HG03097 (cell line): ENCODE results near the gene TULP4.

Source experiments
- ATAC-seq: cut with Tn5 transposase; IDR thresholded peaks from one replicate; pipeline ENCODE4 v1.9.1; 2021; ENCODE audit not compliant: unreplicated experiment, low FRiP score

The TULP4 gene

DNA sequence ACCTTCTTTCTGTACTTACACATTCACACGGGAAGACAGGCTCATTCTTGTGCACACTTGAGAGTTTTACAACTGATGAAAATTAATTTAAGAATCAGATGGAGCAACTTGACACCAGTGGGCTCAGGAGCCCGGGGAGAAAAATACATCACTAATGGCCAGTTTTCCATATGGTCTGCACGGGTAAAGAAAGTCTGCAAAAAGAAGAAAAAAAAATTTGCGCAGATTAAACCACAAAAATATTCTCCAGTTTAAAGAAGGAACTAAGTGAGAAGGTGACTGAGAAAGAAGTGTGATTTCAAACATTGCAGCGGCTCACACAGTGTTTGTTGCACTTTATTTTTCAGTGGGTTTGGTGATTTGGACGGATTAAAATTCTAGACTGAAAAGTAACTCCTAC, at the start of gene TULP4:
Gene TULP4 (plus strand): TSS at position 301 of the 400 bp plus-strand sequence. CDS start 1,552 bp downstream, outside the sequence.
- no peak for ATAC-seq

DNA sequence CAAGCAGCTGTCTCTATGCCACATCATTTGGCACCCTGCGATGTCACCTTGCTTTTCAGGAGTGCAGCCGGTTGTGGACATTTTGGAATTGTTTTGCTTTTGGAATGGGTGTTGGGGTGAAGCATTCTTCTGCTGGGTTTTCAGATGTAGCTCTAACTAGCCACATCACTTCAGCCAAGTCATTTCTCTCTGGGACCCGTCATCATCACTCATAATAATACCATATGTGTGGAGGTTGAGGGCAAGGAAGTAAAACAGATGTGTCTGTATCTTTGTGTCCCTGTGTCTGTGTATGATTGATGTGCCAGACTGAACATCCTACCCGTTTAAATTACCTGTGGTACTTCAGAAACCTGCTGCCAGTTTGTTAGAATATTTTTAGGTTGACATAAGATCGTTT, 49.5 kb upstream of the TULP4 start:
- no peak for ATAC-seq

DNA sequence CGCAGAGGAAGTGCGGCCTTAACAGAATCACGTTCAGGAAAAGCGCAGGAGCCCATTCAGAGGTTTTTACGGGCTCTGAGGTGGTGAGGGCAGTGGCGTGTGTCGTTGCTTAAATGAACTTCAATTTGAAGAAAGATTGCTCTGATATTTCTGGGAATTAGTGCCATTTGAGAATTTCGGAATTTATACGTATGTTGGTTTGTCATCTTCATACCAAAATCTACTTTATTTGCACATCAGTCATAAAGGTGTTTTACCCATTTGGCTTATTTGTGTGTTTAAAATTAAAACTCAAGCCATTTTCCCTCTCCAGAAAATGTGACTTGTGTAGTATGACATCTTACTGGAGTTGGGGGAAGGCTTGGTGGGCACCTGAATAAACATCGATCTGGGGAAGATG, 48.1 kb upstream of the TULP4 start:
- no peak for ATAC-seq

DNA sequence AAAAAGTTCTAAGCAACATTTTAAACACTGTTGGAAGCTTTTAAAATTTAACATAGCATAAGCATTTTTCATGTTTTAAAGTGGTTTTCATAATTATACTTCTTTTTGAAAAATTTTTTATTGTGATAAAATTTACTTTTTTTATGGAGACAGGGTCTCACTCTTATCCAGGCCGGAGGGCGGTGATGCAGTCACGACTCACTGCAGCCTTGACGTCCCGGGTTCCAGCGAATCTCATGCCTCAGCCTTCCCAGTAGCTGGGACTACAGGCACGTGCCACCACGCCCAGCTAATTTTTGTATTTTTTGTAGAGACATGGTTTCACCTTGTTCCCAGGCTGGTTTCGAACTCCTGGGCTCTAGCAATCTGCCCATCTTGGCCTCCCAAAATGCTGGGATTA, 46.1 kb upstream of the TULP4 start:
- ATAC-seq: no peak

DNA sequence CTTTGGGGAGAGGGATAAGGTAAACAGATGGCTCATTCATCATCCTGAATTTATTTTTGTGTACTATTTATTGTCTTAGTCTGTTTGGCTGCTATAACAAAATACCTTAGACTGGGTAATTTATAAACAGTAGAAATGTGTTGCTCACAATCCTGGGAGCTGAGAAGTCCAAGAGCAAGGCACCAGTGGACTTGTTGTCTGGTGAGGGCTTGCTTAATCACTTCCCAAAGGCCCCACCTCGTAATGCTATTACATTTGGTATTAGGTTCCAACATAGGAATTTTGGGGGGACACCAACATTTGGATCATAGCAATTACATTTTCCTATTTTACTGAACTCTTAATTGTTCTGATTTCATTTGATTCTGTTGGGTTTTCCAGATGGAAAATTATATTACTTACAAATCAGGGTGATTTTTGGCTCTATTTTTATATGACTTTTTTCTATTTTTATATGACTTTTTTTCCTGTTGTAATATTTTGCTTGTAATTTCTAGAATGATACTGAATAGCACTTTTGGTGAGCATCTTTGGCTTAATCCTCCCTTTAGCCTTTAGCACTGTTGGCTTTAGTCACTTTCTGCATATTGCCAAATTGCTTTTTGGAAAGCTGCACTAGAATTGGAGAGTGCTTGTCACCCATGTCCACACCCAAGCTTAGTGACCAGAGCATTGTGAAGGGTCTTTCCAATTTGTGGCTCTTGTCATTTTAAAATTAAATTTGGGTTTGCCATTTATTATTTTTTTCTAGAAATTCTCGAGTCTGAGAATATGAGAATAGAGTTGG, 43.7 kb upstream of the TULP4 start:
- ATAC-seq: no peak

- no peak for ATAC-seq
Observed at GRCh38 chr6:158269657-158270056, 42.6 kb upstream of the TULP4 start.

GRCh38 chr6:158270389-158271127, 41.7 kb upstream of the TULP4 start:
- ATAC-seq: no peak

DNA sequence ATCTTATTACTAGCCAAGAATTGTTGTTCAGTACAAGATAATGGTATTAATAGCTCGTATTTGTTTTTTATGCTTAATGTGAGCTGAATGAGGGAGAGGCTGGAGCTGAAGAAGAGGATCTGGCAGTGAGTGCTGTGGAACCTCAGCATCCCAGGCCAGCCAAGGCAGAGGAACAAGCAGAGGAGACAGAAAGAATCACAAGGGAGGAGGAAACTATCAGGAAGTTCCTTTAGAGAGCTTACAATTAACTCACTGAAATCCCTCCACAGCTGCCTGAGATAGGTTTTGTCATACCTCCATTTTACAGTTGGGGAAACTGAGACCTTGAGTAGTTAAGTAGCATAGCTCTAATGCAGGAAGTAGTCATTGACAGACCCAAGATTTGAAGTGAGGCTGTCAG, 39.9 kb upstream of the TULP4 start:
- ATAC-seq: no peak

GRCh38 chr6:158278004-158278403, 34.3 kb upstream of the TULP4 start:
- ATAC-seq: no peak

DNA sequence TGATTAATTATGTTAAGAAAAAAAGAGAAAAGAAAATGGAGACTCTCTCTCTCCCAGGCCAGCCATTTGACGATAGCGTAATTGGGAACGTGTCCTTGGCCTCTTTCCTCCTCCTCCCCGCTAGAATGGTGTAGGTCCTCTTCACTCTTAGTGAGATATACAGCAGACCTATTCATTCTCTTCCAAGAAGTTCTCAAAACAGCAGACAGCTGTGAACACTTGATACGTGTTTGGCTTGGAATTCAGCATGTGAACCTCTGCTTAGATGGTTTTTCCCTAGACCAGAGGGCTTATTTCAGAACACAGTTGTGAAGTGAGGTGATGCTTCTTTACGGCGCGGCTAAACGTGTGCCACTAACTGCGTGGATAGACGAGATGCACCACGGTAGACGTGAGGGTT, 32.6 kb upstream of the TULP4 start:
- ATAC-seq: no peak

DNA sequence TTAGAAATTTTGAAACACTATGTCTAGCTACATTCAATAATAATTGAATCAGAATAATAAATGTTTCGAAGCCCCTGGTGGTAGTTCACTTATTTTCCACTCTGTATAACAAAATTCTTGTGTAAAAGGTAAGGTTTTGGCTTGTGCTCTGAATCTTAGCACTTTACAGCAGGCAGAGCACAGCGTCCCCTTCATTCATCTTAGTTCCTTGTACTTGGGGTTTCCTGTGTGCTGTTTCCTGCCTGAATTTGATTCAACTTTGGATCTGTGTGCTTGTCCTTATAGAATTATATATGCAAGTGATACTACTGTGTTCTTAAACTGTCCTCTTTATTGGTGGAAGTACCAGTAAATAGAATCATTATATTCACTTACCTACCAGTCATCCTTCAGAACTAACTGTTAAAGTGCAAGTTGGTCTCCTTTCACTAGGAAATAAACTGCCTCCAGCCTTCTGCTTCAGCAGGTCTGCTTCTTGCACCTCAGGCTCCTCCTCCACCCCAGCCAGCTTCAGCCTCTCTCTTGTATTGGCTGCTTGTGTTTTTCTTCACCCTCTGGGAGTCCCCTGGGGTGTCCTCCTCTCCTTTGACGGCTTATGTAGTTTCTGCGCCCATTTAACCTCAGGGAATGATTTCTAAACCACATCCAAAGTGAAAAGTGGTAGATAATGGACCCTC, 28.8 kb upstream of the TULP4 start:
- ATAC-seq: no peak

DNA sequence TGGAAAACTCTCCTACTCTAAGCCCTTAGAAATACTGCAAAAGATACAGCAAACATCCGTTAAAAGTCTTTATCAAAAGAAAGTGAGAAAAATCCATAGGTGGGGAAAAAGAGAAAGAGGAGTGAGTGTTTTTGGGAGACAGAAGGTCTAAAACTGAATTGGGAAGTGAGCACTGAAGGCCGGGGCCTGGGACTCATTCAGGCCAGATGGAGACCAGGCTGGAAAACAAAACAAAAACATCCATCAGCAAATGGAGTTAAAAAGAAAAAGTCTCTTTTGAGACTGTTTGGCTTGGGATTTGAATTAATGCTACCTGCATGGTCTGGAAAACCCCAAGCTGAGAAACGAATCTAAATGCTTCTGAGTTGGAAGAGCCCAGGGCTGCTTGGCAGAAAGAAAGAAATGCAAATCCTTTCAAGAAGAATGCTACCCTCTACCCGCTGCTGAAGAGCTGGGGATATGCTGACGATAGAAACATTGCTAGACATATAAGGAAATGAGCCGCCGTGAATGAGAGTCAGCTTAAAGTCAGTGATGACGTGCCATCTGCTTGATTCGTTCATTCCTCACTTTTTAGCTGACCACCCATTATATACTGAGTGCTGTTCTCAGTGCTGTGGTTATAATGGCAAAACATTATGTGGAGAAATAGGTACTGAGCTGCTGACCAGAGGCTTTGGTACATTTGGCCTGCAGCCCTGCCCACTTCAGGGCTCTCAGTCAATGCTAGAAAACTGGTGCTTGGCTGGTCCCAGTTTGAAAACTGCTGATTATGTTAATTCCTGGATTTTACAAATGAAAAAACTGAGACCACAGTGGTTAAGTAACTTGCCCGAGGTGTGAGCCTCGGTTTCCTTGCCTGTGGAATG, 28.0 kb upstream of the TULP4 start:
- no peak for ATAC-seq

DNA sequence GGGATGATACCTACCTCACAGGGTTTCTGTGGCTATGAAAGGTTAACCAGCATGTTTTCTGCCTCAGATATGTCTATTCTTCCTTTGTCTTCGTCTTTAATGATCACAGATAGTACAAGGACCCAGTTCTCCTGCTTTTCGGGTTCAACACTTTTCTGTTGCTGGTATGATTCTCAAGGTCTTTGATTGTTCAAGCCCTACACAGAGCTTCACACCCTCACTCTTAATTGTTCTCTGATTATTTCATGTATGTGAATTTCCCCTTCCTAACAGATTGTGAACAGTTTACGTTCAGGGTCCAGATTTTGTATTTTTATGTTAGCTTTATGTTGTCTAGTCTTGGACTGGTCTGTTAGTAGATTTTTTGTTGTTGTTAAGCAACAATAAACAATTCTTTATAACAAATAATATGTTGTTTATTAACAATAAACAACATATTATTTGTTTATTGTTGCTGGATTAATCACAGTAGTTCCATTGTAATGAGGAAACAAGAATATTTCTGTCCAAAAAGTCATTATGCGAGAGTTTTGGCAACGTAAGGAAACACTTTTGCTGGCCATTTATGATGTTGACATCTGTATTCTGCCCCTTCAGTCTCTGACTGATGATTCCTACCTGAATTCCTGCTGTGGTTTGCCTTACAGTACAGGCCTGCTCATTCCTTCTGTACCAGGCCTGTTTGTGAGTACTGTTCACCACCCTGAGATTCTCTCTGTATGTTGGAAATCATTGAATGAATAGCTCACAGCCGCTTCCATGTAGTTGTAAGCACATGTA, 27.2 kb upstream of the TULP4 start:
- ATAC-seq: no peak

DNA sequence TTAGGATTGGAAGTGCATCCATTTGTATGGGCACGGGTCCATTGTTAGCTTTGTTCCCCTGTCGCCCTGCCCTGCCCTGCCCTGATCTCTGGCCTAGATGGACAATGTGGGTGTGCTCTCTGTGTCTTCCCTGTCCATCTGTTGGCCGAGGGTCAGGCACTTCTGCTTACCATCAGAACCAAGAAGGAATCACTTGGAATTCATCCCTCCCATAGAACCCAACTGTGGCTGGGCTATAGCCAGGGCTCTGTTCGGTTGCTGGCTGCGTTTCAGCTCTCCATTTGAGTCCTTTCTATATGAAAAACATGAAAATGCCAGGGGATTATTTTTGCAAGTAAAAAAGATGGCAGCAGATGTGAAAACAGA, 26.6 kb upstream of the TULP4 start:
- no peak for ATAC-seq

DNA sequence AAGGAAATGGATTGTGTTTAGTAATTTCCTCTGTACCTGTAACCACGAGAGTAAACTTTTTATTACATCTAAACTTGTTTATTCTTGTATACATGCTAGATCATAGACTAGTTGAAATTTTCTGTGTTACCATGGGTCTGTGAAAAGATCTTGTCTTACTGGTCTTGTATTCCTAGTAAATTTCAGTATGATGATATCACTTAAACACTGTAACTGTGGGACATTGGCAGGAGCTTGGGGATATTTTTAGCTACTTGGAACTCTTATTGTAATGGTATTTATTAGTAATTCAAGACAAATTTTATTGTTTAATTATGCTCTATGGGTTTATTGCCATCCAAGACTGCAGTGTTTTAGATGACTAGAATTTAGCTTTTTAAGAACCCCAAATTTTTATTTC, 25.9 kb upstream of the TULP4 start:
- no peak for ATAC-seq

DNA sequence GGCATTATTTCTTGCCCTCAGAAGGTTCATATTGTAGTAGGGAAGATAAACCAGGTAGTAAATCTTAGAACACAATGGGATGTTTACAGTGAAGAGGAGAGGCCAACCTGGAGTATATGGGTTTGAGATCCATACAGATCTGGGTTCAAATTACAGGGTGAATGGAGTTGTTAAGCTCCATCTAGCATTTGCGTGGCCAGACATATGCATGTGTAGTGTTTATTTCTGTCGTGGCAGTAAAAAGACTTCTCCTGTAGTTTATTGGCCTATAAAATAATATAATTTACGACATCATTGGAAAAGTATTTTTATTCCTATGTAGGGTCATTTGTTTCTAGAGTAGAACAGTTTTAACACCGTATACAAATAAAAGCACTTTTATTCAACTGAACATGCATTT, 25.2 kb upstream of the TULP4 start:
- ATAC-seq: no peak

- ATAC-seq: no peak
Observed at GRCh38 chr6:158290040-158290439, 22.2 kb upstream of the TULP4 start.

DNA sequence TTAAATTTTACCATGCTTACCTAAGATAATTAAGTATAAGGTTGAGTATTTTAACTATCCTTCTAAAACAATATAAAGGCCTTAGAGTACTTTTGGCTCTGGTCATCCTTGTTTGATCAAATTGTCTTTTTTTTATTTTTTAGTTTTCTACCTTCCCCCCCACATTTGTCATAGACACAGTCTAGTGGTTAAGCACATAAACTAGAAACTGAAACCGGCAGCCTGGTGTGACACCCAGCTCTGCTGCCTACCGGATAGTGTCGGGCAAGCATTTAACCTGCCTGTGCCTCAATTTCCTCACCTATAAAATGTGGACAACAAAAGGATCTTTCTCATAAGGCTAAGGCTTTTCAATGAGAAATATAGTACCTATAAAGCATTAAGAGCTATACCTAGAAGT, 21.6 kb upstream of the TULP4 start:
- peak; percentile 63 for ATAC-seq

GRCh38 chr6:158292016-158292415, 20.2 kb upstream of the TULP4 start:
- ATAC-seq: no peak

DNA sequence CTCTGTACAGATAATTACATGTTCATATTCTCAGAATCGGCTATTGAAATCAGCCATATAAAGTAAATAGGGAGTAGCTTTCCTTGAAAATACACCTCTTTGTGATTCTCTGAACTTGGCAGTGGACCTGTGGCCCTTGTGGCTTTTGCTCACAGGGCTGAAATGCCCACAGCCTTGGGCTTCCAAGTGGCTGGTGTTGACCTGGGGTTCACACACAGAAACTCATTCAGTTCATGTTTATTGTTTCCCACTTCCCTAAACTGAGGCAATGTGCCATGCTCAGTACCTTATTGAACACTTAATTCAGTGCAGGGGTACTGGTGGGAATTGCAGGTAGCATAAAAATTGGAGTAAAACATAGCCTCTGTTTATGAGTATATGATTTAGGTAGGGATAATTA, 19.1 kb upstream of the TULP4 start:
- no peak for ATAC-seq
